ENCODE data around the gene RAB7B. TPM values are rescaled to one million over a fixed set of nuclear protein-coding genes. Genes with fewer than 3 reads are reported as not detected.

Gene RAB7B
- total and polyA plus RNA-seq, 9 donors, result 0.12 to 11.5 (median 3.6) TPM

DNA sequence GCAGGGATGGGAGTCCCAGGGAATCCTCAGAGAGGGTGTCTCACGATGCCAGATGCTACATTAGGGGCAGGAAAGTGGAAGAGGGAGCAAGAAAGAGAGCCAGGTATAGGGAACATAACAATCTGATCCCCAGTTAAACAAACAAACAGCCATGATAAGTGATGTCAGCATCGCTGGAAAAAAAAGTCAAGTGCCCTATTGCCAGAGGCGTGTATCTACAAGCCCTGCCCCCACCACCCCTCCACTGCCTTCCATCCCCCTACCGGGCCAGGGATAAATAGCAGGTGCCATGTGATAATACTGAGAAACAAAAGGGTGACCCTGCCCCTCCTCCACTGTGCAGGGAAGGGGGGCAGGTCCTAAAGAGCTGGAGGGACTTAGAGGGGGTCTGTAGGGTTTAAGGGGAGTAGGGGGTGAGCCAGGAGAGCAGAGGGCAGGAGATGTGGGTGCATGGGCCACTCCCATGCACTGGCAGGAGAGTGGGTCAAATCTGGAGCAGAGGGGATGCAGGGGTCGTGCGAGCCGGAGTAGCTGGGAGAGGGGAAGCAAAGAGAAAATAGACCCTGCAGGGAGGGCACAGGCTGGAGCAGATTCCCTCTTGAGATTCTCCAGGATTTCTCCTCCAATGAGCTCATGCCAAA is 63.4 kb downstream of the RAB7B start:
- Histone ChIP-seq H3K4me3 (no peak overlapping the region), H3K9me3 (no peaks in the 10 kb centered on the region), H3K27me3 (no peaks in the 10 kb centered on the region), H3K36me3 (no peaks in the 10 kb centered on the region), H3K4me1 (ENCODE audit: insufficient read depth) (no peaks in the 10 kb centered on the region), H3K27ac (no peak overlapping the region)
- 39 to 57% (median 43%) methylated on average over 7 of the region's 7 CpGs for WGBS, 3 donors
- intact Hi-C loops (cut with DNase I), result no loop called here
- TF ChIP-seq, protein P1, sequence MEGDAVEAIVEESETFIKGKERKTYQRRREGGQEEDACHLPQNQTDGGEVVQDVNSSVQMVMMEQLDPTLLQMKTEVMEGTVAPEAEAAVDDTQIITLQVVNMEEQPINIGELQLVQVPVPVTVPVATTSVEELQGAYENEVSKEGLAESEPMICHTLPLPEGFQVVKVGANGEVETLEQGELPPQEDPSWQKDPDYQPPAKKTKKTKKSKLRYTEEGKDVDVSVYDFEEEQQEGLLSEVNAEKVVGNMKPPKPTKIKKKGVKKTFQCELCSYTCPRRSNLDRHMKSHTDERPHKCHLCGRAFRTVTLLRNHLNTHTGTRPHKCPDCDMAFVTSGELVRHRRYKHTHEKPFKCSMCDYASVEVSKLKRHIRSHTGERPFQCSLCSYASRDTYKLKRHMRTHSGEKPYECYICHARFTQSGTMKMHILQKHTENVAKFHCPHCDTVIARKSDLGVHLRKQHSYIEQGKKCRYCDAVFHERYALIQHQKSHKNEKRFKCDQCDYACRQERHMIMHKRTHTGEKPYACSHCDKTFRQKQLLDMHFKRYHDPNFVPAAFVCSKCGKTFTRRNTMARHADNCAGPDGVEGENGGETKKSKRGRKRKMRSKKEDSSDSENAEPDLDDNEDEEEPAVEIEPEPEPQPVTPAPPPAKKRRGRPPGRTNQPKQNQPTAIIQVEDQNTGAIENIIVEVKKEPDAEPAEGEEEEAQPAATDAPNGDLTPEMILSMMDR (IDR thresholded peaks at IDR 0.05), result no peak
- TF ChIP-seq POLR2A (IDR thresholded peaks at IDR 0.05) (no peak), EP300 (IDR thresholded peaks at IDR 0.05) (no peak)
- DNase-seq, result no peak

DNA sequence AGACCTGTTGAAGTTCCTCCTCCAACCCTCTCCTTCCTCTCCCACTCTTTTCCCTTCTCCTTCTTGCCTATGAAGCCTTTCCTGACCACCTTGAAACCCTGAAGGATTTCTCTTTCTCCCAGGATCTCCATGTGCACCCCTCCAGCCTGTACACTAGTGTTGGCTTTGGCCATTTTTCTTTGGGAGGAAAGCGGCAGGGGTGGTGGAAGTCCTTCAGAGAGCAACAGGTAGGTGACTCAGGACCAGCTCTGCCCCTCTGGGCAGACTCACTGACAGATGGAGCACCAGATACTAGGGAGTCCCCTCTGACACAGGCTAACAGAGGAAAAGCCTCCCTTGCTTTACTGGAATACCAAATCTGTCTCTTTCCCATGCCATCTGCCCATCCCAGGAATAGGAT is 64.5 kb downstream of the RAB7B start:
- DNase-seq, result no peak
- H3K27me3 ChIP-seq, result no peaks in the 10 kb centered on the region
- no peaks in the 10 kb centered on the region for H3K9me3 ChIP-seq
- no peak overlapping the region for H3K27ac ChIP-seq
- TF ChIP-seq EP300 (IDR thresholded peaks at IDR 0.05), result no peak
- TF ChIP-seq, protein P1 (IDR thresholded peaks at IDR 0.05), result no peak
- TF ChIP-seq POLR2A (IDR thresholded peaks at IDR 0.05), result no peak
- H3K36me3 ChIP-seq, result no peaks in the 10 kb centered on the region
- intact Hi-C loops (cut with DNase I), result no loop called here
- no peak overlapping the region for H3K4me3 ChIP-seq
- WGBS, 3 donors, result 93 to 100% (median 96%) methylated on average over 1 of the region's 1 CpG
- no peaks in the 10 kb centered on the region for H3K4me1 ChIP-seq (ENCODE audit: insufficient read depth)

DNA sequence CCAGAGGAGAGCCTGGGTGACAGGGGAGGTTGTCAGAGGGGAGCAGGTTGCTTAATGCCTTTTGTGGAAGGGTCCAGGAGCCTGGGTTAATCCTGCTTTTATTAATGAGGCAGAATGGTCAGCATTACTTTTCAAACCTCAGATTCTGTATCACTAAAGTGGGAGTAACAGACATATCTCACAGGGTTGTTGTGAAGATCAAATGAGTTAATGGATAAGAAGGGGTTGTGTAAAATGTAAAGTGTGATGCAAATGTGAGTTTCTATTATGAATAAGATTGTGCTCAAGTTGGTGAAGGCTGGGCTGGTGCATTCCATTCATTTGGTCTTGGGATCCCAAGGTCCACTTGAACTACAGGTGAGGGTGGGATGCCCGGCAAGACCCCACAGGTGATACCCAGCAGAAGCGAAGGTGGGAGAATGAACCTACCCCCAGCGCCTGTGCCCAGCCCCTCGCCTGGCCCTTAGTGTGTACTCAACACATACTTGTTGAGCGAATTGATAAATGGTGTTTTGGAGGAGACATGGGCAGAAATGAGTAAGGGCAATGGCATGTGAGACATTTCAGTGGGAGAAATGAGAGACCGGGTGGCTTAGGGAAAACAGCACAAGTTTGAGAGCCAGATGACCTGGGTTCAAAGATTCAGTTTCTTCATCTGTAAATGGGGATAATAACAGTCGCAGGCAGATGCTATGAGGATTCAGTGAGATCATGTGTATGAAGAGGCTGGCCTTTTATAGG is 66.2 kb downstream of the RAB7B start:
- Histone ChIP-seq H3K27ac (no peak overlapping the region), H3K9me3 (no peaks in the 10 kb centered on the region), H3K4me3 (no peak overlapping the region), H3K27me3 (no peaks in the 10 kb centered on the region), H3K36me3 (no peaks in the 10 kb centered on the region), H3K4me1 (ENCODE audit: insufficient read depth) (no peaks in the 10 kb centered on the region)
- WGBS, 3 donors, result 68 to 70% (median 70%) methylated on average over 7 of the region's 7 CpGs
- TF ChIP-seq POLR2A (IDR thresholded peaks at IDR 0.05) (no peak), EP300 (IDR thresholded peaks at IDR 0.05) (no peak)
- TF ChIP-seq, protein P1 (IDR thresholded peaks at IDR 0.05), result no peak
- intact Hi-C loops (cut with DNase I), result no loop called here
- DNase-seq, result no peak

DNA sequence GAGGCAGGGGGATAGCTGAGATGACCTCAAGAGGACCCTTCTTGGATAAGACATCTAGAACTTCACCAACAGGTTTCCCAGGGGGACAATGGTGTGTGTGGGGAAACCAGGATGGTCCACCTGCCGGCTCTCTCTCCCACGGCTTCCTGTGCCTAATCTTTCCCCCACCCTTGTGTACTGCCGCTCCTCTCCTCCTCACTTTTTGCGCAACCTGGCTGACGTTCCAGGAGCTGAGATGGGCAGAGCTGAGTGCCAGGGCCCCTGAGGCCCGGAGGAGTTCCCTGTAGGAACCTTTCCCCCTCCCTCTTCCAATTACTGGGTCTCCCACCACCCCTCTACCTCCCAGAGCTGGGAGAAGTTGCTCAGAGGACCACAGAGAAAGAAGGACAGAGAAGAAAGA is 66.9 kb downstream of the RAB7B start:
- 58 to 63% (median 61%) methylated on average over 6 of the region's 6 CpGs for whole genome bisulfite sequencing, 3 donors
- no peak for DNase-seq
- H3K4me3 ChIP-seq, result no peak overlapping the region
- H3K27me3 ChIP-seq, result no peaks in the 10 kb centered on the region
- TF ChIP-seq EP300 (IDR thresholded peaks at IDR 0.05) (no peak), POLR2A (IDR thresholded peaks at IDR 0.05) (no peak)
- TF ChIP-seq, protein P1 (IDR thresholded peaks at IDR 0.05), result no peak
- H3K9me3 ChIP-seq, result no peaks in the 10 kb centered on the region
- H3K4me1 ChIP-seq (ENCODE audit: insufficient read depth), result no peaks in the 10 kb centered on the region
- intact Hi-C loops (cut with DNase I), result no loop called here
- no peaks in the 10 kb centered on the region for H3K36me3 ChIP-seq
- H3K27ac ChIP-seq, result no peak overlapping the region

All from ovary (tissue), 9 donors.